ENCODE data around the gene AGBL5.

Gene AGBL5

GRCh38 chr2:27071990-27072830 lies 20.7 kb downstream of the AGBL5 start (continued):
- TF ChIP-seq ZBTB20 (tag by site-specific recombination; IDR thresholded peaks at IDR 0.05) (peak; percentile 17; the same call in 1 of the 2 replicates), SP2 (tag by site-specific recombination; IDR thresholded peaks at IDR 0.05) (peak; percentile 66)

- TF ChIP-seq AEBP2 (tag by site-specific recombination; IDR thresholded peaks at IDR 0.05; ENCODE audit: borderline replicate concordance) (no peak), HOXA7 (CRISPR knock-in tag; IDR thresholded peaks at IDR 0.05; ENCODE audit: borderline replicate concordance) (no peak), SETDB1 (IDR thresholded peaks at IDR 0.05; ENCODE audit: insufficient read length, low read length) (no peak), ZNF514 (tag by site-specific recombination; IDR thresholded peaks at IDR 0.05) (no peak), ZNF18 (tag by site-specific recombination; IDR thresholded peaks at IDR 0.05) (no peak), ZNF792 (tag by site-specific recombination; IDR thresholded peaks at IDR 0.05) (no peak), TCF7L2 (IDR thresholded peaks at IDR 0.05; ENCODE audit: borderline replicate concordance, low read depth, low read length) (no peak), PRDM6 (tag by site-specific recombination; IDR thresholded peaks at IDR 0.05) (no peak), ZNF791 (tag by site-specific recombination; IDR thresholded peaks at IDR 0.05) (no peak), ZFP3 (tag by site-specific recombination; IDR thresholded peaks at IDR 0.05; ENCODE audit: low read depth) (no peak), ZSCAN30 (tag by site-specific recombination; IDR thresholded peaks at IDR 0.05) (no peak), ZNF707 (tag by site-specific recombination; IDR thresholded peaks at IDR 0.05) (no peak), ZFHX2 (tag by site-specific recombination; conservative IDR thresholded peaks at IDR 0.05) (no peak), ZNF621 (tag by site-specific recombination; IDR thresholded peaks at IDR 0.05) (no peak), ZNF2 (tag by site-specific recombination; IDR thresholded peaks at IDR 0.05) (no peak)
- Histone ChIP-seq H3K4me3 (ENCODE audit: low read depth, low read length) (no peak overlapping the region), H3K36me3 (ENCODE audit: control insufficient read depth in 2 of 2, insufficient read depth in 1 of 2, low read length in 2 of 2) (peaks cover 0 to 27% of the 10 kb centered on the region in 2 experiments; a peak in 1 of 3 replicates), H3K4me1 (ENCODE audit: control insufficient read depth, insufficient read depth, low read length) (peaks cover 14% of the 10 kb centered on the region), H3K9me3 (ENCODE audit: control insufficient read depth, insufficient read depth, low read depth, low read length) (no peaks in the 10 kb centered on the region), H3K27ac (ENCODE audit: extremely low read depth, low read depth, low read length) (no peak overlapping the region)
- POLR2A ChIA-PET: interaction anchor here (0.6 to 3.6 kb wide), 3 partner anchors 9 to 136 kb away, joined by 3 to 61 read pairs (median 45); partner anchors contain the start of gene AGBL5
- CTCF ChIA-PET: interaction anchor here (0.9 to 1.3 kb wide), 6 partner anchors 8 to 176 kb away, joined by 3 to 8 read pairs (median 3); no protein-coding TSS in a partner anchor
Observed at GRCh38 chr2:27072920-27073319, 21.5 kb downstream of the AGBL5 start.

- Histone ChIP-seq H3K36me3 (ENCODE audit: control insufficient read depth in 2 of 2, insufficient read depth in 1 of 2, low read length in 2 of 2) (peaks cover 0 to 19% of the 10 kb centered on the region in 2 experiments; a peak in 1 of 3 replicates), H3K9me3 (ENCODE audit: control insufficient read depth, insufficient read depth, low read depth, low read length) (no peaks in the 10 kb centered on the region), H3K4me3 (ENCODE audit: low read depth, low read length) (no peak overlapping the region), H3K27ac (ENCODE audit: extremely low read depth, low read depth, low read length) (no peak overlapping the region), H3K4me1 (ENCODE audit: control insufficient read depth, insufficient read depth, low read length) (peaks cover 14% of the 10 kb centered on the region)
- POLR2A ChIA-PET: interaction anchor here (0.6 to 3.6 kb wide), 3 partner anchors 9 to 53 kb away, joined by 3 to 61 read pairs (median 45); partner anchors contain the start of gene AGBL5
- CTCF ChIA-PET: interaction anchor here (0.6 to 1.3 kb wide), 4 partner anchors 18 to 131 kb away, joined by 3 read pairs; no protein-coding TSS in a partner anchor
- no peak for TF ChIP-seq ZNF548 (tag by site-specific recombination; IDR thresholded peaks at IDR 0.05)
- no peak for TF ChIP-seq RBAK (tag by site-specific recombination; IDR thresholded peaks at IDR 0.05)
- TF ChIP-seq KLF10 (tag by site-specific recombination; IDR thresholded peaks at IDR 0.05): no peak
- TF ChIP-seq ZNF112 (tag by site-specific recombination; IDR thresholded peaks at IDR 0.05): no peak
- TF ChIP-seq KLF7 (tag by site-specific recombination; IDR thresholded peaks at IDR 0.05; ENCODE audit: borderline replicate concordance): no peak
- no peak for TF ChIP-seq ZNF670 (tag by site-specific recombination; IDR thresholded peaks at IDR 0.05; ENCODE audit: low read depth)
- TF ChIP-seq ZSCAN23 (tag by site-specific recombination; IDR thresholded peaks at IDR 0.05): no peak
Observed at GRCh38 chr2:27073782-27074181, 22.3 kb downstream of the AGBL5 start.

All from HEK293 (cell line).